Fibroblast of villous mesenchyme (primary cell): Measurements from ENCODE around the gene LIN28B. TPM values are rescaled to one million over a fixed set of nuclear protein-coding genes. Genes with fewer than 3 reads are reported as not detected.
A peak's percentile ranks its signal among the peaks of the same experiment; 100 is the strongest.

Source experiments
- DNase-seq: peaks from one replicate; pipeline ENCODE4 v3.0.0-alpha.2; 2010; ENCODE audit warnings: low read depth
- H3K4me3 ChIP-seq: 2 replicates; pipeline ENCODE4 v1.5.1; 2011; ENCODE audit warnings: low read depth, mild to moderate bottlenecking, low read length
- total RNA-seq: library from RNA; depleted of rRNA; stranded (reverse); fragments of >200 nt; gene quantifications from 2 replicates; pipeline ENCODE4 v1.2.3, GENCODE V29; 2012
- TF ChIP-seq, protein P1 (sequence below): IDR thresholded peaks from 2 replicates; pipeline ENCODE4 v1.5.1; 2012; ENCODE audit warnings: low read depth, mild to moderate bottlenecking, low read length; ENCODE audit not compliant: insufficient read depth

LIN28B gene
- total RNA-seq, 1 donor: 5.6 TPM

DNA sequence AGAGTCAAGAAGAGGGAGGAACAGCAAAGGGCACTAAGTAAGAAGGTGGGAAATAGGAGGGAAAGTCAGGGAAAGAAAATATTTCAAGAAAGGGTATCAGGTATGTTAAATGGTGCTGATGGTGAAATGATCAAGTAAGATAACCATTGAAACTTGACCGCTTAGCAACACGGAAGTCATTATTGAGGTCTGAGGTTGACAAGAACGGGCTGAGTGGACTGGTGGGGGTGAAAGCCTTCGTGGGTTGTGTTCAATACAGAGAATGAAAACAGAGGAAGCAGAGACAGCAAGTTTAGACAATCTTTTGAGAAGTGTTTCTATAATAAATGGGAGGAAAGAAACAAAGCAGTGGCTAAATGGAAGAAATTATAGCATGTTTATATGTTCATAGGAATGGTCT is 72.0 kb downstream of the LIN28B start:
- DNase-seq: no peak
- TF ChIP-seq, protein P1, sequence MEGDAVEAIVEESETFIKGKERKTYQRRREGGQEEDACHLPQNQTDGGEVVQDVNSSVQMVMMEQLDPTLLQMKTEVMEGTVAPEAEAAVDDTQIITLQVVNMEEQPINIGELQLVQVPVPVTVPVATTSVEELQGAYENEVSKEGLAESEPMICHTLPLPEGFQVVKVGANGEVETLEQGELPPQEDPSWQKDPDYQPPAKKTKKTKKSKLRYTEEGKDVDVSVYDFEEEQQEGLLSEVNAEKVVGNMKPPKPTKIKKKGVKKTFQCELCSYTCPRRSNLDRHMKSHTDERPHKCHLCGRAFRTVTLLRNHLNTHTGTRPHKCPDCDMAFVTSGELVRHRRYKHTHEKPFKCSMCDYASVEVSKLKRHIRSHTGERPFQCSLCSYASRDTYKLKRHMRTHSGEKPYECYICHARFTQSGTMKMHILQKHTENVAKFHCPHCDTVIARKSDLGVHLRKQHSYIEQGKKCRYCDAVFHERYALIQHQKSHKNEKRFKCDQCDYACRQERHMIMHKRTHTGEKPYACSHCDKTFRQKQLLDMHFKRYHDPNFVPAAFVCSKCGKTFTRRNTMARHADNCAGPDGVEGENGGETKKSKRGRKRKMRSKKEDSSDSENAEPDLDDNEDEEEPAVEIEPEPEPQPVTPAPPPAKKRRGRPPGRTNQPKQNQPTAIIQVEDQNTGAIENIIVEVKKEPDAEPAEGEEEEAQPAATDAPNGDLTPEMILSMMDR: no peak
- no peak overlapping the region for H3K4me3 ChIP-seq

DNA sequence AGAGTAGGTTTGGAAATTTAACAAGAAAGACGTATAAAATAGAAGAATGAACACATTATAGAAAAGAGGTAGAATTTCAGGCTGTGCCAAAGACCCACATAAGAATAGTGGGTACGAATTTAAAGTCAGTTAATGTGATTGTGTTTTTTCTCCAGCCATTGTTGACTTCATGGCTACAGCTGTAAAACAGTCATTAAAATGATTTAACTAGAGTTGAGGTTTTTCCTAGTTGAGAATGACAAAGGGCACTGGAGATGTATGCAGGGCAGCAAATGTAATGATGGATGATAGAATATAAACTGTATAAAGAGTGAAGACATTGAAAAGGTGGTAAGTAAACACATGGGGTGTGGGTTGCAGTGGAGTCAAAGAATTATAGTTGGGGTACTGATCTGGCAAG is 72.7 kb downstream of the LIN28B start:
- H3K4me3 ChIP-seq: no peak overlapping the region
- TF ChIP-seq, protein P1: no peak
- DNase-seq: no peak

DNA sequence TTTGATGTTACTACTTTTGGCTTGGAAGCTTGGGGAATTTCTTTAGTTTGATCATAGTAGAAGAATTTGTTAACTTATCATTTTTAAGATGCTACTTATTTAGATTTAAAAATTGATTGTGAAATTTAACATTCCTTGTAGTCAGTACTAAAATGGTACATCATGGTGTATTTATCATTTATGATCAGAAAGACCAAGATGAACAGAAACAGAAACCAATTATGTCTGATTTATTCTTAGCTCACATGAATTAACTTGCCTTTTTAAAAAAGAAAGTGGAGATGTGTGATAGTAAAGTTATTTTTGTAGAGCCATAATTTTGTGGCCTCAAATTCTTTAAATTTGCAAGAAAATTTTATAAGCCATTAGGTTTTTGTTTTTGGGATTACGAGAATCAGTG is 77.6 kb downstream of the LIN28B start:
- no peak overlapping the region for H3K4me3 ChIP-seq
- TF ChIP-seq, protein P1: no peak
- DNase-seq: no peak

DNA sequence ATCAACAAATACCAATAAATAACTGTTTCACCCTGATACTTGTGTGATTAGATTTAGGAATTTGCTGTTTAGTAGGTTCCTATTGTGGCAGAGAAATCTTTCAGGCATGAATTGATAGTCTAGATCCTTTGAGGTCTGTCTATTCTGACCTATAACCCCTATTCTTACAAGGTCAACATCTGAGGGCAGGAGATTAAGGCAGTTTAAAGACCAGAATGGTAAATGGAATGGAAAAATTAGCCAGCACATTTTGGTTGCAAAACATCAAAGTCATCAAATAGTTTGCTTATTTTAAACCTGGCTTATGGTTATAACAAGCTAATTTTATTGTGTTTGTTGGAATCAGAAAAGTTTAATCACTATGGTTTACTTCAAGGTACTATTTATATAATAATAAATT is 78.4 kb downstream of the LIN28B start:
- TF ChIP-seq, protein P1: no peak
- no peak for DNase-seq
- no peak overlapping the region for H3K4me3 ChIP-seq

DNA sequence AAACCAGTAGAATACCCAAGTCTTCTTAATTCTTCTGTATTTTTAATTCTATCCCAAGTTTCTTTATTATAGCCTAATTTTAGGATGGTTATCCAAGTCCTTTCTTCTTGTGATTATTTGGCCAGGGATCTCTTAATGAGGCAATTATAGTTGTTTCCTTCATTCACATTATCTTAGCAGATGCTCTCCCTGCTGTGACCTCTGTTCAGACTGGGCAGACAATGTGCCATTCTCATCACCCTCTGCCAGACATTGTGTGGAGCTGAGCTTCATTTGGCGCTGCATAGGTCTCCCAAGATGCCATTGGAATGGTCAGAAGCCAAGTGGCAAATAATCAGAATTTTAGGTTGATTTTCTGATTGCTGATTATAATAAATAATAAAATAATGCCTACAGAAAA is 79.4 kb downstream of the LIN28B start:
- no peak overlapping the region for H3K4me3 ChIP-seq
- TF ChIP-seq, protein P1: no peak
- DNase-seq: no peak

DNA sequence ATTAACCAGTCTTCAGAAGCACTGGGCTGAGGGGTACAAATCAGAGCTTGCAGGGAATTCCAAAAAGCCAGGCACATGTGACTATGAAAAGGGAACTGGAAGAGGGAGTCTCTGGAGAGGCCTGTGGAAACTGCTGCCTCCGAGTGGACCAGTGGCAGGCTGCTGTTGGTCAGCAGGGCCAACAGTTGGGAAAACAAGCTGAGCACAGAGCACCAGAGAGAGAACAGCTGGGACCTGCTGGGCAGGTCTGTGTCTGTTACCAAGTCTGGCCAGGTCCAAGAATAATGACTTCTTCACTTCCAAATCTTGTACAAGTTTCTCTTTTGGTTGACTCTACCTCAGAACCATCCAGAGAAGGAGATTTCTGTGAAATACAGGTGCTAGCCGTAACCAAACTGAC is 81.4 kb downstream of the LIN28B start:
- peak; percentile 7 for DNase-seq
- TF ChIP-seq, protein P1: no peak
- no peak overlapping the region for H3K4me3 ChIP-seq

DNA sequence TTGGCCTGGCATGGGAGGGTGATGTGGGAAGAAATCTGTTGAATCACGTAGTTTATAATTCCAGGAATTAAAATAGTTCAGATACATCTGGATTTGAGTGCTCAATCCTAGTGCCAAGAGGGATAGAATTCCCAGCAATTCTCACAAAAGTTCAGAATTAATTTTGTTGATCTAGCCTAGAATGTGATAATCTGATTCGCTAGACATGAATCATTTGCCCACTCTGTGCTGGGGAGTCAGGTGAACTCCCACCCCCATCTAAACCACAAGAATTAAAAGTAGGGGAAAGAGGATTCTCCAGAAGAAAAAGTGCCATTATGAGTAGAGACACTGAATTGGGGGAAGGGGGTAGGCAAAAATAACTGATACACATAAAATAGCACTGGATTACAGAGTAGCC is 85.0 kb downstream of the LIN28B start:
- no peak overlapping the region for H3K4me3 ChIP-seq
- TF ChIP-seq, protein P1: no peak
- no peak for DNase-seq
